CD4-positive, alpha-beta T cell (primary cell): ENCODE data around the gene IGFL3. TPM values are rescaled to one million over a fixed set of nuclear protein-coding genes. Genes with fewer than 3 reads are reported as not detected.

ENCODE experiments used
- ATAC-seq: fragments of 200-7000 bp; cut with Tn5 transposase; one replicate; pipeline ENCODE4 v1.10.0; 2022; ENCODE audit warnings: mild to moderate bottlenecking; ENCODE audit not compliant: poor library complexity
- CTCF ChIA-PET: fragments of 350-600 bp; sonication (Branson Sonifier 250); formaldehyde crosslinking; loops from one replicate; lab custom pipeline; 2021; ENCODE audit warnings: antibody characterized with exemption, inconsistent platforms; lab: Charles Lee
- POLR2A ChIA-PET: fragments of 350-600 bp; sonication (Branson Sonifier 250); formaldehyde crosslinking; loops from one replicate; lab custom pipeline; 2021; ENCODE audit warnings: antibody characterized with exemption, inconsistent platforms; lab: Charles Lee
- DNase-seq, 14 experiments: peaks; one replicate each; pipeline ENCODE4 v3.0.0-alpha.2; 2013 to 2020; ENCODE audit warnings: mixed read lengths in 2 of 14
- H3K27ac ChIP-seq, 2 donors: one replicate each; pipeline versions ENCODE4 v1.5.1 to v1.7.0; 2013; ENCODE audit warnings: low read length in 2 of 2, low read depth in 1 of 2, mild to moderate bottlenecking in 1 of 2
- H3K27me3 ChIP-seq, 2 experiments: 1 replicate in 1 of 2; 2 replicates in 1 of 2; pipeline versions ENCODE4 v1.6.1 to v1.7.0; 2013; ENCODE audit warnings: low read length in 2 of 2, control low read depth in 1 of 2, mild to moderate bottlenecking in 1 of 2, moderate library complexity in 1 of 2; ENCODE audit not compliant: insufficient read depth in 2 of 2, control insufficient read depth in 1 of 2
- H3K36me3 ChIP-seq: one replicate; pipeline ENCODE4 v1.6.1; 2013; ENCODE audit warnings: low read length, control low read depth; ENCODE audit not compliant: insufficient read depth
- H3K4me1 ChIP-seq: one replicate; pipeline ENCODE4 v1.6.1; 2013; ENCODE audit warnings: low read length, control low read depth; ENCODE audit not compliant: insufficient read depth
- H3K4me3 ChIP-seq: one replicate; pipeline ENCODE4 v1.5.1; 2013; ENCODE audit warnings: mild to moderate bottlenecking, low read length, moderate library complexity
- H3K9me3 ChIP-seq, 2 experiments: 1 replicate in 1 of 2; 2 replicates in 1 of 2; pipeline versions ENCODE4 v1.6.1 to v1.7.0; 2013; ENCODE audit warnings: low read length in 2 of 2, mild to moderate bottlenecking in 2 of 2, control low read depth in 1 of 2, moderate library complexity in 1 of 2; ENCODE audit not compliant: control insufficient read depth in 1 of 2, insufficient read depth in 1 of 2
- H3K27ac Mint-ChIP-seq: one replicate; pipeline ENCODE4 v1.8.0; 2020; ENCODE audit warnings: mixed read lengths
- H3K27me3 Mint-ChIP-seq: one replicate; pipeline ENCODE4 v1.8.0; 2021; ENCODE audit warnings: mixed read lengths
- H3K36me3 Mint-ChIP-seq: one replicate; pipeline ENCODE4 v1.8.0; 2021; ENCODE audit warnings: low read depth, mixed read lengths
- H3K4me1 Mint-ChIP-seq: one replicate; pipeline ENCODE4 v1.8.0; 2021; ENCODE audit warnings: low read depth, mixed read lengths
- H3K4me3 Mint-ChIP-seq: one replicate; pipeline ENCODE4 v1.8.0; 2020; ENCODE audit warnings: mild to moderate bottlenecking, mixed read lengths
- H3K9me3 Mint-ChIP-seq: one replicate; pipeline ENCODE4 v1.8.0; 2020; ENCODE audit warnings: mixed read lengths
- CTCF ChIP-seq: fragments of 200-600 bp; IDR thresholded peaks from one replicate; pipeline ENCODE4 v1.8.0; 2022; ENCODE audit warnings: antibody characterized with exemption, mild to moderate bottlenecking
- intact Hi-C, 2 experiments: fragments of 100-400 bp; cut with DNase I in 1 of 2; cut with micrococcal nuclease in 1 of 2; formaldehyde crosslinking; loops; one replicate each; pipeline versions ENCODE4 v1.15.1 to v1.9.0; 2023 to 2025; cut with DNase I, micrococcal nuclease
- total RNA-seq, 174 experiments: library from RNA in 2 of 174; stranded (reverse) in 2 of 174; gene quantifications; one replicate each; pipeline ENCODE4 v1.2.3 and lab custom pipeline; 2021 to 2026

The IGFL3 gene
- total RNA-seq, 2 experiments from 2014 or later, result not detected

GRCh38 chr19:46160233-46160775 lies 35.8 kb upstream of the IGFL3 start:
- Histone ChIP-seq H3K4me1 (no peaks in the 10 kb centered on the region), H3K27ac (no peak overlapping the region), H3K36me3 (no peaks in the 10 kb centered on the region), H3K4me3 (no peak overlapping the region), H3K27me3 (peaks cover 11 to 14% of the 10 kb centered on the region in 2 experiments), H3K9me3 (peaks cover 10 to 12% of the 10 kb centered on the region in 2 experiments)
- Mint-ChIP-seq H3K36me3 (no peaks in the 10 kb centered on the region), H3K4me3 (no peak overlapping the region), H3K27ac (no peak overlapping the region), H3K4me1 (no peaks in the 10 kb centered on the region), H3K27me3 (peaks cover 85% of the 10 kb centered on the region), H3K9me3 (peaks cover 13% of the 10 kb centered on the region)
- intact Hi-C loops, result no loop called here
- POLR2A ChIA-PET, result no interaction called here
- DNase-seq, result no peak
- no peak for ATAC-seq
- CTCF ChIA-PET, result no interaction called here
- TF ChIP-seq CTCF, result no peak

- CTCF ChIA-PET, result no interaction called here
- Histone ChIP-seq H3K36me3 (no peaks in the 10 kb centered on the region), H3K27me3 (peaks cover 11 to 18% of the 10 kb centered on the region in 2 experiments), H3K4me3 (no peak overlapping the region), H3K4me1 (no peaks in the 10 kb centered on the region), H3K9me3 (peaks cover 10 to 12% of the 10 kb centered on the region in 2 experiments), H3K27ac (no peak overlapping the region)
- no peaks in the 10 kb centered on the region for H3K36me3 Mint-ChIP-seq
- H3K27ac Mint-ChIP-seq, result no peak overlapping the region
- peaks cover 78% of the 10 kb centered on the region for H3K27me3 Mint-ChIP-seq
- H3K4me1 Mint-ChIP-seq, result no peaks in the 10 kb centered on the region
- intact Hi-C loops, result no loop called here
- POLR2A ChIA-PET, result no interaction called here
- no peak for ATAC-seq
- DNase-seq, result no peak
- H3K9me3 Mint-ChIP-seq, result peaks cover 13% of the 10 kb centered on the region
- H3K4me3 Mint-ChIP-seq, result no peak overlapping the region
- no peak for TF ChIP-seq CTCF
Measured at GRCh38 chr19:46159418-46160232, 35.1 kb upstream of the IGFL3 start.

- no peak overlapping the region for H3K27ac ChIP-seq
- H3K36me3 ChIP-seq, result no peaks in the 10 kb centered on the region
- H3K4me3 ChIP-seq, result no peak overlapping the region
- H3K4me1 Mint-ChIP-seq, result no peaks in the 10 kb centered on the region
- H3K27me3 Mint-ChIP-seq, result peaks cover 68% of the 10 kb centered on the region
- POLR2A ChIA-PET, result no interaction called here
- no peaks in the 10 kb centered on the region for H3K9me3 ChIP-seq
- intact Hi-C loops, result no loop called here
- H3K27me3 ChIP-seq, result peaks cover 7 to 23% of the 10 kb centered on the region in 2 experiments
- H3K36me3 Mint-ChIP-seq, result no peaks in the 10 kb centered on the region
- no peak overlapping the region for H3K4me3 Mint-ChIP-seq
- TF ChIP-seq CTCF, result no peak
- DNase-seq (no peak), ATAC-seq (no peak)
- H3K27ac Mint-ChIP-seq, result no peak overlapping the region
- H3K9me3 Mint-ChIP-seq, result no peaks in the 10 kb centered on the region
- CTCF ChIA-PET, result no interaction called here
- no peaks in the 10 kb centered on the region for H3K4me1 ChIP-seq
Measured at GRCh38 chr19:46155237-46155636, 30.7 kb upstream of the IGFL3 start.
